Immature natural killer cell (primary cell): Measurements from ENCODE around the gene ZDHHC24. TPM values are rescaled to one million over a fixed set of nuclear protein-coding genes. Genes with fewer than 3 reads are reported as not detected.
"Not testable (repeated sequence)": the region's sequence is repeated elsewhere in the genome, so short reads cannot be mapped to it uniquely, and the experiment has no call there.

Experiments
- DNase-seq, 3 donors: peaks; one replicate each; pipeline ENCODE4 v3.0.0; 2022; ENCODE audit warnings: mixed read lengths in 1 of 3
- H3K27ac Mint-ChIP-seq, 6 donors: one replicate each; pipeline ENCODE4 v1.8.0; 2020; ENCODE audit warnings: mixed read lengths in 6 of 6, mild to moderate bottlenecking in 5 of 6, inconsistent platforms in 4 of 6, moderate library complexity in 3 of 6
- H3K27me3 Mint-ChIP-seq, 3 donors: one replicate each; pipeline ENCODE4 v1.8.0; 2020 to 2021; ENCODE audit warnings: low read depth in 3 of 3, mild to moderate bottlenecking in 3 of 3, mixed read lengths in 3 of 3, moderate library complexity in 3 of 3, inconsistent platforms in 1 of 3
- H3K36me3 Mint-ChIP-seq, 3 donors: one replicate each; pipeline ENCODE4 v1.8.0; 2020; ENCODE audit warnings: mixed read lengths in 3 of 3, inconsistent platforms in 2 of 3, mild to moderate bottlenecking in 2 of 3
- H3K4me1 Mint-ChIP-seq, 2 donors: one replicate each; pipeline ENCODE4 v1.8.0; 2020; ENCODE audit warnings: inconsistent platforms in 2 of 2, mild to moderate bottlenecking in 2 of 2, mixed read lengths in 2 of 2, moderate library complexity in 1 of 2
- H3K4me3 Mint-ChIP-seq, 5 donors: one replicate each; pipeline ENCODE4 v1.8.0; 2020; ENCODE audit warnings: mild to moderate bottlenecking in 5 of 5, mixed read lengths in 5 of 5, inconsistent platforms in 3 of 5, moderate library complexity in 3 of 5
- H3K9me3 Mint-ChIP-seq, 6 donors: one replicate each; pipeline ENCODE4 v1.8.0; 2020; ENCODE audit warnings: mild to moderate bottlenecking in 6 of 6, mixed read lengths in 6 of 6, inconsistent platforms in 4 of 6, moderate library complexity in 3 of 6
- polyA plus RNA-seq, 3 donors: library from polyadenylated mRNA; unstranded; fragments of 300-500 nt; fragmentation: Illumina TruSeq; gene quantifications; one replicate each; pipeline ENCODE4 v1.2.3, GENCODE V29; 2021

Gene ZDHHC24
- polyA plus RNA-seq, 3 donors from 2014 or later = 19.8 to 28.0 (median 24.7) TPM

DNA sequence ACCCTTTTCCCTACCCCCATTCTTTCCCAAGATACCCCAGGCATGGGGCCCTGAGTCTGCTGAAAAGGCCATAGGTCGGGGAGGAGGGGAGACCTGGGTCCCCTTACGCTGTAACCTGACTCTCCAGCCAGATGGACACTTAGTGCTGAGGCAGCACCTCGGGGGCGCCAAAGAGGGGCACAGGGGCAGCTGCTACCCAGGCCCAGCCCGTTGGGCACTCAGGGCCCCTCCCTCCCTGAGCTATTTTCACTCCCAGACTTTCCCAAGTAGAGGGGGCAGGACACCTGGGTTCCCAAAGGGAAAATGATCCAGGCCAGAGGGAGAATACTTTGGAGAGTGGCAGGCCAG is 1.8 kb upstream of the ZDHHC24 start:
- peaks cover 33 to 34% of the 10 kb centered on the region in 2 donors for H3K4me1 Mint-ChIP-seq
- H3K9me3 Mint-ChIP-seq = no peaks in the 10 kb centered on the region
- peaks cover 0 to 5% (median 3%) of the 10 kb centered on the region in 3 donors for H3K27me3 Mint-ChIP-seq
- peaks cover 0 to 3% (median under 1%) of the 10 kb centered on the region in 3 donors for H3K36me3 Mint-ChIP-seq
- peak overlapping the region in 1 of 5 donors; percentile 33 for H3K4me3 Mint-ChIP-seq
- H3K27ac Mint-ChIP-seq = no peak overlapping the region
- no peak for DNase-seq

GRCh38 chr11:66546966-66547661 is 1.3 kb upstream of the ZDHHC24 start:
- H3K4me3 Mint-ChIP-seq = peak overlapping the region; percentile 86 to 92 (median 88)
- H3K36me3 Mint-ChIP-seq = peaks cover 2 to 6% (median 4%) of the 10 kb centered on the region in 3 donors
- H3K27me3 Mint-ChIP-seq = peaks cover 0 to 6% (median 5%) of the 10 kb centered on the region in 3 donors
- no peak for DNase-seq
- no peaks in the 10 kb centered on the region for H3K9me3 Mint-ChIP-seq
- peaks cover 38 to 40% of the 10 kb centered on the region in 2 donors for H3K4me1 Mint-ChIP-seq
- H3K27ac Mint-ChIP-seq = peak overlapping the region; percentile 6 to 90 (median 74)

DNA sequence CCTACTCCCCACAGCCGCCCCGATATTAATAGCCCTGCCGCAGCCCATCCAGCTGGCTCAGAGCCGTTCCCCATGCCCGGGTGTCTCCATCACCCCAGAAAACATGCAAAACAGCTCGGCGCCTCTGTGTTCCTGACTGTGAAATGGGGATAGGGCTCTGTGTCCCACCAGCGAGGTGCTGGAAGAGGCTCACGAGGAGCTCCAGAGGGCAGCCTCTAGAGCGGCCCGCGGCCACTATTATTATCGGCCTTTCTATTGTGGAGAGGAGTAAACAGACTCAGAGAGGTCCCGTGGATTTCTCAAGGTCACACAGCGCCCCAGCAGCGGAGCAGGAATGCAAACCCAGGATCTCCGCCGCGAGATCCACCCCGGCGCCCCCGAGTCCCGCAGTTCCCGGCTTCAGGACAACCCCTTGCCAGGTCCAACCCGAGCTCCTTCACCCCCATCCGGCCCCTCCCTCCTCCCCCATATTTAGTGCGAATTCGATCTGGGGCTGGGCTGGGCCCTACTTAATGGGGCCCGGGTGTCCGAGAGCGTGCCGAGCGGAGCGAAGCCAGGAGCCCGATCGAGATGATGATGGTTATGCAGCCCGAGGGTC is 619 bp upstream of the ZDHHC24 start, which contains the start of gene ACTN3:
ACTN3 (plus strand) TSS at position 536 of the 598 bp plus-strand sequence; CDS start at position 571, 35 bp downstream.
- Mint-ChIP-seq H3K9me3 (no peaks in the 10 kb centered on the region), H3K27me3 (peaks cover 0 to 8% (median 6%) of the 10 kb centered on the region in 3 donors), H3K4me3 (peak within 1 kb of the TSS; percentile 86 to 92 (median 88)), H3K4me1 (peaks cover 39 to 42% of the 10 kb centered on the region in 2 donors), H3K36me3 (peaks cover 7 to 11% (median 10%) of the 10 kb centered on the region in 3 donors), H3K27ac (peak within 1 kb of the TSS; percentile 76 to 90 (median 82))
- peak in 1 of 3 donors; percentile 13 for DNase-seq

- H3K4me3 Mint-ChIP-seq = peak overlapping the region; percentile 84 to 93 (median 88)
These were observed 896 bp downstream of the ZDHHC24 start for GRCh38 chr11:66544952-66545351.

GRCh38 chr11:66543263-66544107 is 2.4 kb downstream of the ZDHHC24 start:
- Mint-ChIP-seq H3K36me3 (peaks cover 13 to 15% (median 14%) of the 10 kb centered on the region in 3 donors), H3K27ac (peak overlapping the region; percentile 86 to 94 (median 92)), H3K4me1 (peaks cover 39 to 42% of the 10 kb centered on the region in 2 donors), H3K27me3 (peaks cover 0 to 7% (median 5%) of the 10 kb centered on the region in 3 donors), H3K9me3 (no peaks in the 10 kb centered on the region), H3K4me3 (peak overlapping the region; percentile 72 to 83 (median 77))
- DNase-seq = peak; percentile 81 to 86 (median 84)

More at GRCh38 chr11:66544952-66545351, 896 bp downstream of the ZDHHC24 start:
- H3K36me3 Mint-ChIP-seq = peaks cover 9 to 12% (median 11%) of the 10 kb centered on the region in 3 donors
- not testable (repeated sequence) for H3K9me3 Mint-ChIP-seq, H3K27me3 Mint-ChIP-seq, DNase-seq
- H3K27ac Mint-ChIP-seq = peak overlapping the region; percentile 85 to 93 (median 90)
- peaks cover 39 to 42% of the 10 kb centered on the region in 2 donors for H3K4me1 Mint-ChIP-seq

DNA sequence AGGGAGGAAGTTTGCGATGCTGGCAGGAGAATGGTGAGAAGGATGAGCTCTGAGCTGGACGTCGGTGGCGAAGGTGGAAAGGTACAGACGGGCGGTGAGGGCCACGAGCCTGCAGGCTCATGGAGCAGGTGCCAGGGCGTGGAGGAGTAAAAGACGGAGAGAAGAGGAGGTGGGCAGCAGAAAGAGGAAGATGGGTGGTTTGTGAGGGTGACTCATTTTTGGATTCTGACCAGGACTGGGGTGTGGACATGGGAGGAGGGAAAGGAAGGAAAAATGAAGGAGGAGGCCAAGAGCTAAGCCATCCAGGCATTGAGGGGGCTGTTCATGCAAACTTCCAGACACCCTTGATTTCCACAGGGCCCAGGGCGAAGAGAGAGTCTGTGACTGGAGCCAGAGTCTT is 3.5 kb downstream of the ZDHHC24 start:
- DNase-seq = no peak
- peaks cover 0 to 7% (median 5%) of the 10 kb centered on the region in 3 donors for H3K27me3 Mint-ChIP-seq
- H3K9me3 Mint-ChIP-seq = no peaks in the 10 kb centered on the region
- H3K4me3 Mint-ChIP-seq = peak overlapping the region in 3 of 5 donors; percentile 48 to 50 (median 48)
- H3K27ac Mint-ChIP-seq = peak overlapping the region; percentile 86 to 94 (median 92)
- peaks cover 16 to 17% (median 16%) of the 10 kb centered on the region in 3 donors for H3K36me3 Mint-ChIP-seq
- H3K4me1 Mint-ChIP-seq = peaks cover 39 to 42% of the 10 kb centered on the region in 2 donors

DNA sequence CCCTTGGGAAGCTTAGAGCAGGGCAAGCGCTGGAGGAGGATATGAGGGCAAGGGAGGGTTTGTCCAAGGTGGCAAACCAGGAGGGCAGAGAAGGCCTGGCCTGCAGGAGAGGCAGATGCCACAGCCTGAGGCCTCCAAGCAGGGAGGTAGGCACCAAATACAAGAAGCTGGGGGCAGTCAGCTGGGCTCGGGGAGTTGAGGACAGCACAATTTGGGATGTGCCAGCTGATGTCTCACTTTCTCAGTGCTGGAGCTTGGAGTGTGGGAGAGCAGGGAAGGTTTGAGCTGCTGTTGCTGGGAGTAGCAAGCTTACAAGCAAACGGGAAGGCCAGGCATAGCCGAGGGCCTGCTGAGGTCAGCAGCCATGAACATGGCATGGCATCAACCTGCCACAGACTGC is 4.0 kb downstream of the ZDHHC24 start:
- no peak for DNase-seq
- H3K36me3 Mint-ChIP-seq = peaks cover 16 to 19% (median 16%) of the 10 kb centered on the region in 3 donors
- H3K4me1 Mint-ChIP-seq = peaks cover 37 to 42% of the 10 kb centered on the region in 2 donors
- peak overlapping the region; percentile 85 to 94 (median 92) for H3K27ac Mint-ChIP-seq
- H3K27me3 Mint-ChIP-seq = peaks cover 0 to 7% (median 5%) of the 10 kb centered on the region in 3 donors
- peak overlapping the region in 3 of 5 donors; percentile 31 to 41 (median 35) for H3K4me3 Mint-ChIP-seq
- no peaks in the 10 kb centered on the region for H3K9me3 Mint-ChIP-seq

- not testable (repeated sequence) for DNase-seq, H3K4me3 Mint-ChIP-seq
These were observed 5.2 kb downstream of the ZDHHC24 start for GRCh38 chr11:66540598-66540997.

GRCh38 chr11:66539870-66540213 is 6.0 kb downstream of the ZDHHC24 start:
- Mint-ChIP-seq H3K36me3 (peaks cover 19 to 26% (median 25%) of the 10 kb centered on the region in 3 donors), H3K9me3 (no peaks in the 10 kb centered on the region), H3K27me3 (peaks cover 0 to 5% (median 5%) of the 10 kb centered on the region in 3 donors), H3K27ac (no peak overlapping the region), H3K4me1 (peaks cover 24 to 36% of the 10 kb centered on the region in 2 donors), H3K4me3 (no peak overlapping the region)
- DNase-seq = no peak

More at GRCh38 chr11:66540598-66540997, 5.2 kb downstream of the ZDHHC24 start:
- Mint-ChIP-seq H3K36me3 (peaks cover 19 to 23% (median 23%) of the 10 kb centered on the region in 3 donors), H3K27ac (peak overlapping the region in 1 of 6 donors; percentile 29), H3K4me1 (peaks cover 30 to 40% of the 10 kb centered on the region in 2 donors)
- not testable (repeated sequence) for H3K9me3 Mint-ChIP-seq, H3K27me3 Mint-ChIP-seq

DNA sequence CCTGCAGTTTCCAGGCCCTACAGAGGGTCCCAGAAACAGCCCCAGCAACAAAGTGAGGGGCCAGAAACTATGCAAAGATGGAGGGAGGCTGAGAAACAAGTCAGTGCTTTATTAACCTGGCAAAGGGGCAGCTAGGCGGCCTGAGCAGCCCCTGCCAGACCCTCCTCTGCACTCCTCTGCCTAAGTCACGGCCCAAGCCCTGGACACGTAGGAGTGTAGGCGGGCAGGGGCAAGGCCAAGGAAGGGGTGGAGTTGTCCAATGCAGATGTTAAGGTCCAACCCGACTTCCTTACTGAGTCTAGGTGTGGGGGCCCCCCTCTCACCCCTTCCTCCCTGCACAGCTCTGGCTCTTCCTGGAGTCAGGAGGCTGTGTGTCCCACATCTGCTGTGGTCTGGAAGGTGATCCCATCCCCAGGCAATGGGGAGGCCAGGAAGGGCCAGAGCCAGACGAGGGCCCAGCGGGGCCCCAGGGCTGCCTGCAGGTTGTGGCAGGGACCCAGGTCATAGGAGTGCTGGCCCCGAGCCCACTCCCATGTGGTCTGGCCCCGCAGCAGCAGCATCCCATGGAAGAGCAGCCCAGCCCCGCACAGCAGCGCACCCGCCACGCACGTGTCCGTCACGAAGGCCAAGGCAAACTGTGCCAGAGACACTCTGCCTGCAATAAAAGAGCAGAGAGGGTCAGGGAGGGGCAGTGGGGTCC is 6.5 kb downstream of the ZDHHC24 start:
- H3K4me3 Mint-ChIP-seq = no peak overlapping the region
- peaks cover 0 to 5% (median 4%) of the 10 kb centered on the region in 3 donors for H3K27me3 Mint-ChIP-seq
- H3K27ac Mint-ChIP-seq = no peak overlapping the region
- peaks cover 22 to 31% of the 10 kb centered on the region in 2 donors for H3K4me1 Mint-ChIP-seq
- no peaks in the 10 kb centered on the region for H3K9me3 Mint-ChIP-seq
- DNase-seq = no peak
- H3K36me3 Mint-ChIP-seq = peaks cover 19 to 26% (median 25%) of the 10 kb centered on the region in 3 donors

DNA sequence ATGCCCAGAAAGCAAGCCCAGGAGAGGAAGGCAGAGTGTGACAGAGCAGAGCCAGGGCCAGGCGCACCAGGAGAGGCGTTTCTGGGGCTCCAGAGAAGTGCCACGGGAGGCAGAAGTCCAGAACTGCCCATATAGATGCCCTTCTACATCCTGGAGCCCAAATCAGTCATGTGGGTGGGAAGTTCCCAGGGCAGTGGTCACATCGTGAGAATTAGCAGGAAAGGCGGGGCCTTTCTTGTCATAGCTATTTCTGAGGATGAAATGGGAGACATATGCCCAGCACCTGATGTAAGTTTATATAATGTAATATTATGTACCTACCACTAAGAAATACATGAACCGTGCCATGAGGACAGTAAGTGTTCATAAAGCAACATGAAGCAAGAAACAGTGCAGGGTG is 13.1 kb downstream of the ZDHHC24 start:
- H3K27me3 Mint-ChIP-seq = peaks cover 0 to 4% (median 3%) of the 10 kb centered on the region in 3 donors
- no peaks in the 10 kb centered on the region for H3K9me3 Mint-ChIP-seq
- H3K4me3 Mint-ChIP-seq = no peak overlapping the region
- no peak for DNase-seq
- H3K36me3 Mint-ChIP-seq = peaks cover 9 to 17% (median 13%) of the 10 kb centered on the region in 3 donors
- peaks cover 0 to 21% of the 10 kb centered on the region in 2 donors for H3K4me1 Mint-ChIP-seq
- H3K27ac Mint-ChIP-seq = peak overlapping the region in 2 of 6 donors; percentile 21 to 75

GRCh38 chr11:66531841-66532240 is 14.0 kb downstream of the ZDHHC24 start:
- peaks cover 6 to 19% (median 17%) of the 10 kb centered on the region in 3 donors for H3K36me3 Mint-ChIP-seq
- no peaks in the 10 kb centered on the region for H3K9me3 Mint-ChIP-seq
- peaks cover 0 to 4% (median 3%) of the 10 kb centered on the region in 3 donors for H3K27me3 Mint-ChIP-seq
- H3K4me3 Mint-ChIP-seq = no peak overlapping the region
- H3K27ac Mint-ChIP-seq = no peak overlapping the region
- H3K4me1 Mint-ChIP-seq = peaks cover 0 to 21% of the 10 kb centered on the region in 2 donors
- DNase-seq = no peak
